Posterior vena cava (tissue), 2 donors: ENCODE data around the gene METAP1D. TPM values are rescaled to one million over a fixed set of nuclear protein-coding genes. Genes with fewer than 3 reads are reported as not detected.
"Not testable (repeated sequence)": the region's sequence is repeated elsewhere in the genome, so short reads cannot be mapped to it uniquely, and the experiment has no call there.

Experiments used
- DNase-seq: peaks from one replicate; pipeline ENCODE4 v3.0.0-alpha.2; 2020; ENCODE audit warnings: low spot score
- intact Hi-C, 2 donors: fragments of 100-400 bp; cut with DNase I; formaldehyde crosslinking; loops; one replicate each; pipeline versions ENCODE4 v1.14.1 to v1.14.2; 2022 to 2023
- total RNA-seq, 2 donors: library from RNA; stranded (reverse); fragmentation: NEBNext Ultra II Directional; extraction: Animal tissue kit (Norgen Biotek cat#: 25700); gene quantifications; one replicate each; pipeline ENCODE4 v1.2.1, GENCODE V29; 2021
- donor health status: DM: yes; HTN: yes; CAD: no.
- donor health status: DM: yes; HTN: yes; CAD: no.

The METAP1D gene
- total RNA-seq, 2 donors from 2014 or later: 3.5 to 6.5 TPM

DNA sequence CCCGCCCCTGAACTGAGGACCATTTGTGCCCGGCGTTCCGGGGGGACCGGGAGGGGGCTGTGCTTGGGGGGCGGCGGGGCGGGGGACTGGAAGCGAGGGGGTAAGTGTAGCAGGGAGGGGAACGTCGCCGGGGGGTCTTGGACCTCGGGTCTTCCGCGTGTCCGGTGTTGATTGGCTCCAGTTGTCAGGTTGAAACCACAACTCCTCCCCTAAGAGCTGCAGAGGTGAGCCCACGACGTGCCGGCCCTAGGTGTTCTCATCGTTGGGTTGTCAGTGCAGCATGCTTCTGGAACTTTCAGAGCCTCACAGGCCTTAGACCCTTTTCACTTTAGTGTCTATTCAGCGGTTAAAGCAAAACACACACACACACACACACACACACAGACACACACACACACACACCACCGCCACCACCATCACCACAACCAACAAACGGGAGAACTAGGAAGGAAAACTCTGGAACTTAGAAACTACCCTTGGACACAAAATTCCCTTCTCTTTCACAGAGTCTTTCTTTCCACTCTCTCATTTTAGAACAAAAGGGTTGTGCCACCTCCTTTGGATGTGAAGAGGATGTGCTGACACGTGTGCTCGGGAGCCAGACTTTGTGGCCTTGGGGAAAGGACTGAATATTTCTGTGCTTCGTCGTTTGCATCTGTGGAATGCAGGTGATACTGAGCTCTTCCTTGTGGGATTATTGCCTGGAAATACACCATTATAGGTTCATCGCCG is 109.7 kb downstream of the METAP1D start:
- intact Hi-C loops: no loop called here
- DNase-seq: no peak

DNA sequence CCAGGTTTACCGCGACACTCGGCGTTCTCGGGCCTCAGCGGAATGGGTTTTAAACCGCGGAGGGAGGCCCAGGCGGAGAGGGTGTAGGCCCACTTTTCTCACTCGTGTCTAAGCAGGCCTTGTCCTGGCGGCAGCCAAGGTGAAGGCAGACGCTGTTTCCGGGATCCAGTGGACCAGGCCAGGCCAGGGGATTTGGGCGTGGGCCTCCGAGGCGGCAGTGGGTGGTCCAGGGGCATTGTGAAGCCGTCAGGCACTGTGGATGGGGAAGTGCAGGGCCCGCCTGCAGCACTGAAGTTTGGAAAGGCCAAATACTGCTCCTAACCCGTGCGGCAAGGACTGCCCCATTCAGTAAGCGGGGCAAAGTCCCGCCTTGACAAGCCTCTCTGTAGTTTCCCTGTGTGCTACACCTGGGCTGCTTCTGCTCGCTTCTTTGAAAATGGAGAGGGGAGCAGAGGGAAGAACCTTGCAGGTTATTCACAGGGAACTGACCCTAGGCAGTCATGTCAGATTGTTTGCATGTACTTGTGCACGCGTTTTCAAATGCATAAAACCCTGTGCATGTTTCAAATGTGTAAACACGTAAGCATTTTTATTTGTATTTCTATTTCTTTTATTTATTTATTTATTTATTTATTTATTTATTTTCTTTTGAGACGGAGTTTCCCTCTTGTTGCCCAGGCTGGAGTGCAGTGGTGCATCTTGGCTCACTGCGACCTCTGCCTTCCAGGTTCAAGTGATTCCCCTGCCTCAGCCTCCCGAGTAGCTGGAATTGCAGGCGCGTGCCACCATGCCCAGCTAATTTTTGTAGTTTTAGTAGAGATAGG is 110.4 kb downstream of the METAP1D start:
- intact Hi-C loops: no loop called here
- DNase-seq: no peak

GRCh38 chr2:172113617-172114016 is 113.9 kb downstream of the METAP1D start:
- intact Hi-C loops: no loop called here
- DNase-seq: no peak

GRCh38 chr2:172114176-172114575 is 114.4 kb downstream of the METAP1D start:
- DNase-seq, intact Hi-C loops: not testable (repeated sequence)

- DNase-seq: no peak
- intact Hi-C loops: no loop called here
Observed at GRCh38 chr2:172114579-172114978, 114.8 kb downstream of the METAP1D start.

GRCh38 chr2:172116107-172116506 is 116.4 kb downstream of the METAP1D start:
- intact Hi-C loops: no loop called here
- DNase-seq: no peak

DNA sequence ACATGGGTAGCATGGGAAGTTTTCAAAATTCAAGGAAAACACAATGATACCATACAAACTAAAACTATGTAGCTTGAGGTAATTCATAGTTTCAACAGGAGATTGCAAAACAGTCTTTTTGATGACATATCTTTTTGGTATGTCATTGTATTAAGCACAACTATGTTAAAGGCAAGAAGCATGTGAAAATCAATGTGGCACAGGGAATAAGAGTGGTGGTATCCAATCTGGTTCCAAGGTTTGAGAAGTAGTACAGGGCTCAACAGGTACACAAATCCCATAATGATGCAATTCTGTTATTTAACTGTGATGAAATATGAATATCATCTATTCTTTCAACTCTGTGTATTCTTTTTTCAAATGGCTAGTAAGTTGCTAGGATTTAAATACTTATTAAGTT is 119.3 kb downstream of the METAP1D start:
- no peak for DNase-seq
- intact Hi-C loops: no loop called here

DNA sequence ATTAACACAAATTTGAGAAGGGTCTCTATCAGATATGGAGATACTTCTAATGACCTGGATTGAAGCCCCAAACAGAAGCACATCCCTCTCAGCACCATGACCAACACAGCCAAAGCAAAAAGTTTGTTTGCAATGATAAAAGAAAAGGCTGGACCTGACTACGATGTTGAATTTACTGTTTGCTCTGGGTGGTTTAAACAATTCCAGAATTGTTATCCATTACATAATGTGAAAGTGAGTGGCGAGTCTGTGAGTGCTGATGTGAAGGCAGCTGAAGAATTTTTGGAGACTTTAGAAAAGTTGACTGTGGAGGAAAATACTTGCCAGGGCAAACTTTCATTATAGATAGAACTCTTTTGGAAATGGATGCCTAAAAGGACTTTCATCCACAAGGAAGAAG is 120.4 kb downstream of the METAP1D start:
- no peak for DNase-seq
- intact Hi-C loops: no loop called here

DNA sequence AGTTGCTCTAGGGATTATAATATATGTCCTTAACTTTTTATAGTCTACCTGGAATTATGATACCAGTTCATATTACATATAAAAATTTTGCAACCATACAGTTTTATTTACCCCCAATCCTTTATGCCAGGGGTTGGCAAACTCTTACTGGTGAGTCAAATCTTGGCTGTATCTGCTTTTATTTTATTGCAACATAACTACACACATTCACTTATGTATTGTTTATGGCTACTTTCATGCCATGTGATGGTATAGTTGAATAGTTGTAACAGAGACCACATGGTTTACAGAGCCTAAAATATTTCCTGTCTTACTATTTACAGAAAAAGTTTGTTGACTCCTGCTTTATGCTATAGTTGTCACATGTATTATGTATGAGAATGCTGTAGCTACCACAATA is 128.7 kb downstream of the METAP1D start:
- DNase-seq: no peak
- intact Hi-C loops: no loop called here

- no peak for DNase-seq
- intact Hi-C loops: no loop called here
Observed at GRCh38 chr2:172129404-172129803, 129.7 kb downstream of the METAP1D start.

Other genes starting within 250 kb of the METAP1D start
- 10 to 100 TPM; 34.7 to 35.4 TPM for gene SLC25A12, start 105.7 kb upstream of the METAP1D start, total RNA-seq
- 10 to 100 TPM; 29.1 to 42.5 TPM for gene HAT1, start 77.5 kb upstream of the METAP1D start, total RNA-seq
- not detected for gene DLX1, start 85.6 kb downstream of the METAP1D start, total RNA-seq
- not detected for gene DLX2, start 102.9 kb downstream of the METAP1D start, total RNA-seq